Chondrocyte (in vitro differentiated cells): ENCODE measurements around the gene APOC4. TPM values are rescaled to one million over a fixed set of nuclear protein-coding genes. Genes with fewer than 3 reads are reported as not detected.
"Not testable (repeated sequence)": the region's sequence is repeated elsewhere in the genome, so short reads cannot be mapped to it uniquely, and the experiment has no call there.

Experiments
- DNase-seq: peaks from one replicate; pipeline ENCODE4 v3.0.0; 2021; ENCODE audit warnings: mixed read lengths, low spot score
- H3K27ac Mint-ChIP-seq: one replicate; pipeline ENCODE4 v1.8.0; 2021; ENCODE audit warnings: mild to moderate bottlenecking, moderate library complexity, mixed read lengths; ENCODE audit not compliant: unreplicated experiment
- H3K27me3 Mint-ChIP-seq: 2 replicates; pipeline ENCODE4 v1.8.0; 2021; ENCODE audit warnings: low read depth, mixed read lengths
- H3K36me3 Mint-ChIP-seq: 2 replicates; pipeline ENCODE4 v1.8.0; 2021; ENCODE audit warnings: low read depth, mixed read lengths
- H3K4me1 Mint-ChIP-seq: 2 replicates; pipeline ENCODE4 v1.8.0; 2021; ENCODE audit warnings: low read depth, mild to moderate bottlenecking, mixed read lengths
- H3K4me3 Mint-ChIP-seq: one replicate; pipeline ENCODE4 v1.8.0; 2021; ENCODE audit warnings: mild to moderate bottlenecking, moderate library complexity, mixed read lengths; ENCODE audit not compliant: unreplicated experiment
- H3K9me3 Mint-ChIP-seq: 2 replicates; pipeline ENCODE4 v1.8.0; 2021; ENCODE audit warnings: low read depth, mixed read lengths
- total RNA-seq: library from RNA; stranded (reverse); gene quantifications from 3 replicates; pipeline ENCODE4 v1.2.1, GENCODE V29; 2021
- TF ChIP-seq, protein P1 (sequence below): fragments of 200-600 bp; sonication (generic); IDR thresholded peaks from 2 replicates; pipeline ENCODE4 v1.5.0; 2021; ENCODE audit warnings: antibody characterized with exemption, mild to moderate bottlenecking, moderate library complexity

The APOC4 gene
- total RNA-seq, 1 donor from 2014 or later, result not detected

DNA sequence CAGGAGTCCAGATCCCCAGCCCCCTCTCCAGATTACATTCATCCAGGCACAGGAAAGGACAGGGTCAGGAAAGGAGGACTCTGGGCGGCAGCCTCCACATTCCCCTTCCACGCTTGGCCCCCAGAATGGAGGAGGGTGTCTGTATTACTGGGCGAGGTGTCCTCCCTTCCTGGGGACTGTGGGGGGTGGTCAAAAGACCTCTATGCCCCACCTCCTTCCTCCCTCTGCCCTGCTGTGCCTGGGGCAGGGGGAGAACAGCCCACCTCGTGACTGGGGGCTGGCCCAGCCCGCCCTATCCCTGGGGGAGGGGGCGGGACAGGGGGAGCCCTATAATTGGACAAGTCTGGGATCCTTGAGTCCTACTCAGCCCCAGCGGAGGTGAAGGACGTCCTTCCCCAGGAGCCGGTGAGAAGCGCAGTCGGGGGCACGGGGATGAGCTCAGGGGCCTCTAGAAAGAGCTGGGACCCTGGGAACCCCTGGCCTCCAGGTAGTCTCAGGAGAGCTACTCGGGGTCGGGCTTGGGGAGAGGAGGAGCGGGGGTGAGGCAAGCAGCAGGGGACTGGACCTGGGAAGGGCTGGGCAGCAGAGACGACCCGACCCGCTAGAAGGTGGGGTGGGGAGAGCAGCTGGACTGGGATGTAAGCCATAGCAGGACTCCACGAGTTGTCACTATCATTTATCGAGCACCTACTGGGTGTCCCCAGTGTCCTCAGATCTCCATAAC lies 36.4 kb upstream of the APOC4 start, which contains the start of gene APOE:
Gene APOE (plus strand): TSS at position 360 of the 724 bp plus-strand sequence. CDS start 829 bp downstream, outside the sequence.
- Mint-ChIP-seq H3K27ac (peak within 1 kb of the TSS; percentile 81), H3K27me3 (no peaks in the 10 kb centered on the region), H3K4me1 (peaks cover 18% of the 10 kb centered on the region), H3K4me3 (peak within 1 kb of the TSS; percentile 80), H3K9me3 (no peaks in the 10 kb centered on the region), H3K36me3 (peaks cover 5% of the 10 kb centered on the region)
- TF ChIP-seq, protein P1, sequence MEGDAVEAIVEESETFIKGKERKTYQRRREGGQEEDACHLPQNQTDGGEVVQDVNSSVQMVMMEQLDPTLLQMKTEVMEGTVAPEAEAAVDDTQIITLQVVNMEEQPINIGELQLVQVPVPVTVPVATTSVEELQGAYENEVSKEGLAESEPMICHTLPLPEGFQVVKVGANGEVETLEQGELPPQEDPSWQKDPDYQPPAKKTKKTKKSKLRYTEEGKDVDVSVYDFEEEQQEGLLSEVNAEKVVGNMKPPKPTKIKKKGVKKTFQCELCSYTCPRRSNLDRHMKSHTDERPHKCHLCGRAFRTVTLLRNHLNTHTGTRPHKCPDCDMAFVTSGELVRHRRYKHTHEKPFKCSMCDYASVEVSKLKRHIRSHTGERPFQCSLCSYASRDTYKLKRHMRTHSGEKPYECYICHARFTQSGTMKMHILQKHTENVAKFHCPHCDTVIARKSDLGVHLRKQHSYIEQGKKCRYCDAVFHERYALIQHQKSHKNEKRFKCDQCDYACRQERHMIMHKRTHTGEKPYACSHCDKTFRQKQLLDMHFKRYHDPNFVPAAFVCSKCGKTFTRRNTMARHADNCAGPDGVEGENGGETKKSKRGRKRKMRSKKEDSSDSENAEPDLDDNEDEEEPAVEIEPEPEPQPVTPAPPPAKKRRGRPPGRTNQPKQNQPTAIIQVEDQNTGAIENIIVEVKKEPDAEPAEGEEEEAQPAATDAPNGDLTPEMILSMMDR, result no peak
- DNase-seq, result no peak

DNA sequence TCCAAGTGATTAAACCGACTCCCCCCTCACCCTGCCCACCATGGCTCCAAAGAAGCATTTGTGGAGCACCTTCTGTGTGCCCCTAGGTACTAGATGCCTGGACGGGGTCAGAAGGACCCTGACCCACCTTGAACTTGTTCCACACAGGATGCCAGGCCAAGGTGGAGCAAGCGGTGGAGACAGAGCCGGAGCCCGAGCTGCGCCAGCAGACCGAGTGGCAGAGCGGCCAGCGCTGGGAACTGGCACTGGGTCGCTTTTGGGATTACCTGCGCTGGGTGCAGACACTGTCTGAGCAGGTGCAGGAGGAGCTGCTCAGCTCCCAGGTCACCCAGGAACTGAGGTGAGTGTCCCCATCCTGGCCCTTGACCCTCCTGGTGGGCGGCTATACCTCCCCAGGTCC lies 34.4 kb upstream of the APOC4 start:
- Mint-ChIP-seq H3K27ac (no peak overlapping the region), H3K36me3 (peaks cover 4% of the 10 kb centered on the region), H3K9me3 (no peaks in the 10 kb centered on the region), H3K4me1 (peaks cover 29% of the 10 kb centered on the region), H3K4me3 (no peak overlapping the region), H3K27me3 (no peaks in the 10 kb centered on the region)
- TF ChIP-seq, protein P1, result no peak
- DNase-seq, result no peak

GRCh38 chr19:44908074-44908835 lies 33.8 kb upstream of the APOC4 start:
- Mint-ChIP-seq H3K4me3 (peak overlapping the region; percentile 21), H3K9me3 (no peaks in the 10 kb centered on the region), H3K4me1 (peaks cover 34% of the 10 kb centered on the region), H3K36me3 (peaks cover 2% of the 10 kb centered on the region), H3K27me3 (no peaks in the 10 kb centered on the region), H3K27ac (no peak overlapping the region)
- TF ChIP-seq, protein P1, result no peak
- no peak for DNase-seq

DNA sequence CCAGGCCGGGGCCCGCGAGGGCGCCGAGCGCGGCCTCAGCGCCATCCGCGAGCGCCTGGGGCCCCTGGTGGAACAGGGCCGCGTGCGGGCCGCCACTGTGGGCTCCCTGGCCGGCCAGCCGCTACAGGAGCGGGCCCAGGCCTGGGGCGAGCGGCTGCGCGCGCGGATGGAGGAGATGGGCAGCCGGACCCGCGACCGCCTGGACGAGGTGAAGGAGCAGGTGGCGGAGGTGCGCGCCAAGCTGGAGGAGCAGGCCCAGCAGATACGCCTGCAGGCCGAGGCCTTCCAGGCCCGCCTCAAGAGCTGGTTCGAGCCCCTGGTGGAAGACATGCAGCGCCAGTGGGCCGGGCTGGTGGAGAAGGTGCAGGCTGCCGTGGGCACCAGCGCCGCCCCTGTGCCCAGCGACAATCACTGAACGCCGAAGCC lies 33.2 kb upstream of the APOC4 start:
- no peak for DNase-seq
- H3K27ac Mint-ChIP-seq, result no peak overlapping the region

GRCh38 chr19:44909775-44910174 lies 32.3 kb upstream of the APOC4 start:
- no peaks in the 10 kb centered on the region for H3K36me3 Mint-ChIP-seq
- DNase-seq, result no peak
- H3K27me3 Mint-ChIP-seq, result no peaks in the 10 kb centered on the region
- peaks cover 42% of the 10 kb centered on the region for H3K4me1 Mint-ChIP-seq
- H3K4me3 Mint-ChIP-seq, result no peak overlapping the region
- H3K9me3 Mint-ChIP-seq, result no peaks in the 10 kb centered on the region
- peak overlapping the region; percentile 51 for H3K27ac Mint-ChIP-seq
- TF ChIP-seq, protein P1, result no peak

More for the DNA sequence above, 33.2 kb upstream of the APOC4 start:
- TF ChIP-seq, protein P1, result no peak
- Mint-ChIP-seq H3K9me3 (no peaks in the 10 kb centered on the region), H3K4me3 (no peak overlapping the region), H3K4me1 (peaks cover 34% of the 10 kb centered on the region), H3K36me3 (no peaks in the 10 kb centered on the region), H3K27me3 (no peaks in the 10 kb centered on the region)

DNA sequence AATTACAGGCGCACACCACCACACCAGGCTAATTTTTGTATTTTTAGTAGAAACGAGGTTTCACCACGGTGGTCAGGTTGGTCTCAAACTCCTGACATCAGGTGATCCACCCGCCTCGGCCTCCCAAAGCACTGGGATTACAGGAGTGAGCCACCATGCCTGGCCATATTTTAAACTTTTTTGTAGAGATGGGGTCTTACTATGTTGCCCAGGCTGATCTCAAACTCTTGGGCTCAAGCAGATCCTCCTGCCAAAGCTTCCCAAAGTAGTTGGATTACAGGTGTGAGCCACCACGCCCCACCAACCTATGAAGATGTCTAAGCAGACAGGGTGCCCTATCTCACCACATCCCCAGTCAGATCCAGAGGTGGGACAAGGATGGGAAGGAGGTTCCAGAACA lies 30.1 kb upstream of the APOC4 start:
- not testable (repeated sequence) for DNase-seq, H3K36me3 Mint-ChIP-seq, H3K27ac Mint-ChIP-seq, H3K9me3 Mint-ChIP-seq, H3K27me3 Mint-ChIP-seq, H3K4me3 Mint-ChIP-seq
- H3K4me1 Mint-ChIP-seq, result peaks cover 32% of the 10 kb centered on the region
